HFF-Myc (cell line): Measurements from ENCODE around the gene CTRL.
A peak's percentile ranks its signal among the peaks of the same experiment; 100 is the strongest.

ENCODE experiments used
- DNase-seq: peaks from one replicate; pipeline ENCODE4 v3.0.0-alpha.2; 2011; ENCODE audit warnings: low read depth; ENCODE audit errors: extremely low read depth
- H3K4me3 ChIP-seq: replicated peaks from 2 replicates; pipeline ENCODE4 v1.5.1; 2011; ENCODE audit warnings: low read depth, mild to moderate bottlenecking, control low read depth, low read length
- CTCF ChIP-seq: IDR thresholded peaks from 2 replicates; pipeline ENCODE4 v1.5.1; 2012; ENCODE audit warnings: mild to moderate bottlenecking, low read depth, low read length, control low read depth; ENCODE audit errors: missing control alignments

CTRL gene

DNA sequence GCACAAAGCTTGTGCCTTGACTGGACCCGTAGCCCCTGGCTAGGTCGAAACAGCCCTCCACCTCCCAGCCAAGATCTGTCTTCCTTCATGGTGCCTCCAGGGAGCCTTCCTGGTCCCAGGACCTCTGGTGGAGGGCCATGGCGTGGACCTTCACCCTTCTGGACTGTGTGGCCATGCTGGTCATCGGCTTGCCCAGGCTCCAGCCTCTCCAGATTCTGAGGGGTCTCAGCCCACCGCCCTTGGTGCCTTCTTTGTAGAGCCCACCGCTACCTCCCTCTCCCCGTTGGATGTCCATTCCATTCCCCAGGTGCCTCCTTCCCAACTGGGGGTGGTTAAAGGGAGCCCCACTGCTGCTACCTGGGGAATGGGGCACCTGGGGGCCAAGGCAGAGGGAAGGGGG, 3.5 kb downstream of the CTRL start:
- DNase-seq = no peak
- no peak for TF ChIP-seq CTCF
- H3K4me3 ChIP-seq = no peak overlapping the region

DNA sequence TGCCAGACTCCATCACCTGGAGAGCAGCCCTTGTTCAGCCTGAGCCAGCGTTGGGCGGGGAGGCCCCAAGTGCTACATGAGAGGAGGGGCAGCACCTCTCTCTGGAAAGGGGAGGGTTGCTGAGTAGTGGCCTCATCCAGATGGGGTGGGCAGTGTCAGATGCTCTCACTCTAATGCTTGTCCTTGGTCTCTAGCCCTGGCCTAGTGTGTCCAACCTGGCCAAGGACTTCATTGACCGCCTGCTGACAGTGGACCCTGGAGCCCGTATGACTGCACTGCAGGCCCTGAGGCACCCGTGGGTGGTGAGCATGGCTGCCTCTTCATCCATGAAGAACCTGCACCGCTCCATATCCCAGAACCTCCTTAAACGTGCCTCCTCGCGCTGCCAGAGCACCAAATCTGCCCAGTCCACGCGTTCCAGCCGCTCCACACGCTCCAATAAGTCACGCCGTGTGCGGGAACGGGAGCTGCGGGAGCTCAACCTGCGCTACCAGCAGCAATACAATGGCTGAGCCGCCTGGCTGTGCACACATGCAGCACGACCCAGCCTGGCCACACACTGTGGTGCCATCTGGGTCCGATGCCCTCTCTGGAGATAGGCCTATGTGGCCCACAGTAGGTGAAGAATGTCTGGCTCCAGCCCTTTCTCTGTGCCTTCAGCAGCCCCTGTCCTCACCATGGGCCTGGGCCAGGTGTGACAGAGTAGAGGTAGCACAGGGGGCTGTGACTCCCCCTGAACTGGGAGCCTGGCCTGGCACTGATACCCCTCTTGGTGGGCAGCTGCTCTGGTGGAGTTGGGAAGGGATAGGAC, 4.3 kb downstream of the CTRL start:
- no peak for TF ChIP-seq CTCF
- no peak overlapping the region for H3K4me3 ChIP-seq
- DNase-seq = no peak

DNA sequence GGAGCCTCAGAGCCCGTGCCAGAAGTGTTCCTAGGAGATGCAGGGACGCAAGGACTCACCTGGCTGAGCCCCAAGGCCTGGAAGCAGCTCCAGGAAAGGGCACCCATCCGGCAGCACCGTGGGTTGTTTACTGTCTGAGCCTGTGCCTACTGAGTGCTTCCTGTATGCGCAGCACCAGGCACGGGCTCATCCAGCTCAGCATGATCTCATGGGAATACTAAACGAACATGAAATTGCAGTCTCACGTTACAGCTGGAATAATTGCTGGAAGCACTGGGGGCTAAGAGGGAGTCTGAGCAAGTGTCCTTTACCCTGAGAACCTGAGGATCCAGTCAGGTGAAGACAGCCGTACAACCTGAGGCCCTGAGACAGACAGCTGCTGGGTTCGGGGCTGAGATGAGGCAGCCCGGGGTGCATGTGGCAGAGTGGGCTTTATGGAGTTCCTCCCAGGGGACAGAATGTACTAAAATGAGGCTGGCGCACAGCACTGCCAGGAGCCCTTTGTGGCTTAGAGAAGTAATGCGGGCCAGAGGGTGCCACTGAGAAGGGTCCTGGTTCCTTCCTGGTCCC, 5.4 kb downstream of the CTRL start:
- peak; percentile 2 for TF ChIP-seq CTCF
- no peak for DNase-seq
- H3K4me3 ChIP-seq = no peak overlapping the region

DNA sequence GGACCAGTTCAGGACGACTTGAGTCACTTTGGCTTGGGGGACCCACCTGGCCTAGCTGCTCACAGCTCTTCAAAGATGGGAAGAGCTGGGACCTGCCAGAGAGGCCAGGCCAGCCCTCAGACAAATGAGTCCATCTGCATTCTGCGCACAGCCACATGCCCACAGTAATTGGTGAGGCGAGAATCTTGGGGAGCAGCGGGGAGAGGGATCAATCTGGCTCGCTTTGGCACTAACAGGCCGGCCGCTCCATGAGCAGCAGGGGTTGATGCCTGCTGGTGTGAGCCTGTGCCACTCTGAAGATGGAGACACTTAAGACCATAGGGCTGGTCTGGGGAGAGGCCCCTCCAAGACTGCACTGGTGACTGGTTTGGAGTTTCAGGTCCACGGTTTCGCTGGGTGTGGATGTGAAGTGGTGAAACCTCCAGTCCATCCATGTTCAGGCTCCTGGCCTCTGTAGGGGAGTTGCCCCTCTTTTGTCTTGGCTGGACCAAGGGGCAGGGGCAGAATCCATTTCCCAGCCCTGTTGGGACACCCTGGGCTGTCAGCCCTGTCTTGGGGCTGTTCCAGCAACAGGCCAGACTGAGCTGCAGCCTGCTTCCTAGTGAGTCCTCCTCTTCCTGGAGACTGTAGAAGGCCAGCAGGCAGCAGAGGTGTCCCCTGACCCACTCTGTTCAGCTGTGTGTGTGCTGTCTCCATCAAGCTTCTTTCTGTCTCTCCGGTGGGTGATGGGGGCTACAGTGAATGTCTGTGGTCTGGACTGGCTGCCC, 7.3 kb downstream of the CTRL start:
- TF ChIP-seq CTCF = no peak
- no peak for DNase-seq
- H3K4me3 ChIP-seq = no peak overlapping the region

DNA sequence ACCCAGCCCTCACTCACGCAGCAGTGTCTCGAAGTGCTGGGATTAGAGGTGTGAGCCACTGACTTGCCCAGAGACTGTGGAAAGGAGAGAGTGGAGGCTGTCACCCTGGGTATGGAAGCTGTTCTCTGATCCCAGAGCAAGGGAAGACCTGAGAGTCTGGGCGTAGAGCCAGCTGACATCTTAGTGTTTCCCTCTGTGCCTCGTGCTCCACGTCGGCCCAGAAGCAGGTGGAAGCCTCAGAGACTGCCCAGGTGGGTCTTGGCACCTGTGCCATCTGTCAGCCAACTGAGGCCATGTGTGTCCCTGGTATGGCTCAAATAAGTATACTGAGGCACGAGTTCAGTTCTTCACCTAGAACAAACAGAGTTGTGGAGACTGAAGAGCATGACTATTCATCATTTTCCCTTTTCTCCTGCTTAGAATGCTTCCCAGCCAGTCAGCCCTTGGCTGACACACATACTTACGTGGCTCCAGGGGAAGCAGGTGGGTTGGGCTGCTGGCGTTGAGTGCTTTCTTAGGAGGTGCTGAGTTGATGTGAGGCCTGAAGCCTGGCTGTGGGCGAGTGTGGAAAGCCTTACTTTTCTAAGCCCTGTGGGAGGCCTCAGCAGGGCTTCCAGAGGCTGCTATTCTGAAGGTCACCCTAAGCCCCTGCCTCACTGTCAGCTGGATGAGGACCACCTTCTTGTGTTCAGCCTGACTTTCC, 8.1 kb downstream of the CTRL start:
- no peak overlapping the region for H3K4me3 ChIP-seq
- no peak for DNase-seq
- no peak for TF ChIP-seq CTCF

DNA sequence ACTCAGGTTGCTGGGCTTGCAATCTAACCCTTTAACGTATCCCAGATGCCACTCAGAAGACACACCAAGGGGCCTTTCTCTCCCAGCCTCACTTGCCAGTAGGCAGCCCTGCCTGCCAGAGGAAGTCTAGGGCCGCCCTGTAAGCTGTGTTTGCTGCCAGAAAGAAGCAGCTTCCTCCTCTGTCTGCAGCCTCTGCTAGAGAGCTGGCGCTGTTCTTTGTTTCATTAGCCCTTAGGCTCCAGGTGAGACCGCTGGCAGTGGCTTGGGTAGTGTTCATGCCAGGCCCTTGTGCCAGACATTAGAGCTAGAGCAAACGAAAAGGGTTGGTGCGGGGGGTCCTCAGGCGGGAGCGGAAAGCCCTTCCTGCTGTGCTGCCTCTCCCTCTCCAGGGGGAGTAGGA, 8.9 kb downstream of the CTRL start:
- no peak for DNase-seq

More for the DNA sequence above, 8.9 kb downstream of the CTRL start:
- H3K4me3 ChIP-seq = no peak overlapping the region
- TF ChIP-seq CTCF = no peak
